ENCODE measurements around the gene PRKCA.

PRKCA gene

GRCh38 chr17:66582373-66583111 is 280.1 kb downstream of the PRKCA start:
- no peaks in the 10 kb centered on the region for H3K36me3 ChIP-seq (replicated peaks)
- no peaks in the 10 kb centered on the region for H3K27me3 ChIP-seq (replicated peaks)
- H3K27ac ChIP-seq: no peak overlapping the region
- TF ChIP-seq, protein P1, sequence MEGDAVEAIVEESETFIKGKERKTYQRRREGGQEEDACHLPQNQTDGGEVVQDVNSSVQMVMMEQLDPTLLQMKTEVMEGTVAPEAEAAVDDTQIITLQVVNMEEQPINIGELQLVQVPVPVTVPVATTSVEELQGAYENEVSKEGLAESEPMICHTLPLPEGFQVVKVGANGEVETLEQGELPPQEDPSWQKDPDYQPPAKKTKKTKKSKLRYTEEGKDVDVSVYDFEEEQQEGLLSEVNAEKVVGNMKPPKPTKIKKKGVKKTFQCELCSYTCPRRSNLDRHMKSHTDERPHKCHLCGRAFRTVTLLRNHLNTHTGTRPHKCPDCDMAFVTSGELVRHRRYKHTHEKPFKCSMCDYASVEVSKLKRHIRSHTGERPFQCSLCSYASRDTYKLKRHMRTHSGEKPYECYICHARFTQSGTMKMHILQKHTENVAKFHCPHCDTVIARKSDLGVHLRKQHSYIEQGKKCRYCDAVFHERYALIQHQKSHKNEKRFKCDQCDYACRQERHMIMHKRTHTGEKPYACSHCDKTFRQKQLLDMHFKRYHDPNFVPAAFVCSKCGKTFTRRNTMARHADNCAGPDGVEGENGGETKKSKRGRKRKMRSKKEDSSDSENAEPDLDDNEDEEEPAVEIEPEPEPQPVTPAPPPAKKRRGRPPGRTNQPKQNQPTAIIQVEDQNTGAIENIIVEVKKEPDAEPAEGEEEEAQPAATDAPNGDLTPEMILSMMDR (IDR thresholded peaks at IDR 0.05; ENCODE audit: low read depth, low read length, missing control alignments): peak; percentile 38
- no peak for DNase-seq
- in situ Hi-C loops (cut with HindIII; ENCODE audit: low pct_ligation_motif_present, low sequenced_read_pairs): no loop called here
- H3K4me3 ChIP-seq (ENCODE audit: low read depth, low read length): no peak overlapping the region

- H3K4me3 ChIP-seq (ENCODE audit: low read depth, low read length): no peak overlapping the region
- H3K36me3 ChIP-seq (replicated peaks): no peaks in the 10 kb centered on the region
- TF ChIP-seq, protein P1 (IDR thresholded peaks at IDR 0.05; ENCODE audit: low read depth, low read length, missing control alignments): no peak
- in situ Hi-C loops (cut with HindIII; ENCODE audit: low pct_ligation_motif_present, low sequenced_read_pairs): no loop called here
- DNase-seq: no peak
- H3K27ac ChIP-seq: no peak overlapping the region
- H3K27me3 ChIP-seq (replicated peaks): no peaks in the 10 kb centered on the region
Observed at GRCh38 chr17:66583112-66583748, 280.8 kb downstream of the PRKCA start.

DNA sequence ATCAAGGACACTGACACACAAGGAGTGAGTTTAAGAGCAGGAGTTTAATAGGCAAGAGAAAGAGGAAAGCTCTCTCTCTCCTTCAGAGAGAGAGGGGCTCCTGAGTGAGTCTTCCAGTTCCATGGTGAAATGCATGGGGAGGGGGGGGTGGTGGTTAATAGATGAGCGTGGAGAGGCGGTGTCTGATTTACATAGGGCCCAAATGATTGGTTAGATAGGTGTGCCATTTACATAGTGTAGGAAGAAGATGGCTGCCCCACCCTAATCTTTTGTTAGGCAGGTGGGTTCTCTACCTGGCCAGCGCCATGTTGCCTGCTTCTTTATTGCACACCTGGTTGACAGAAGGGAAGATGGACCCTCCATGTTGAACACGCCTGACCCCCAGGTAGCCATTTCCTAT is 282.5 kb downstream of the PRKCA start:
- in situ Hi-C loops (cut with HindIII; ENCODE audit: low pct_ligation_motif_present, low sequenced_read_pairs): no loop called here
- Histone ChIP-seq H3K27ac (no peak overlapping the region), H3K27me3 (replicated peaks) (no peaks in the 10 kb centered on the region), H3K36me3 (replicated peaks) (no peaks in the 10 kb centered on the region), H3K4me3 (ENCODE audit: low read depth, low read length) (no peak overlapping the region)
- TF ChIP-seq, protein P1 (IDR thresholded peaks at IDR 0.05; ENCODE audit: low read depth, low read length, missing control alignments): no peak
- DNase-seq: no peak

DNA sequence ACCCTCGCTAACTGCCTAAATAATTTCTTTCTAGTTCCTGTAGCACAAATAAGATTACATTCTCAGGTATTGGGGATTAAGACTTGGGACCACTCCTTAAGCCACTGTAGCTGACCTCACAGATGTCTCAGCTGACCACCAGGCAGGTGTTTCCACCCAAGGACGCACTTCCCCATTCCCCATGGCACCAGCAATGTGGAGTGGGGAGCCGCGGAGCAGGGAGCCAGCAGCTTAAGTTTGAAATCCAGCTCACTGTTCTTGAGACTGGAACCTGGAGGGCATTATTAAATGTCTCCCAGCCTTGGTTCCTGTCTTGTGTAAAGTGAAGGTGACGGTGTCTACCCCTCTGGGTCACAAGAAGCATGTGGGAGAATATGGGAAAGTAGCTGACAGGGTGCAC is 283.1 kb downstream of the PRKCA start:
- in situ Hi-C loops (cut with HindIII; ENCODE audit: low pct_ligation_motif_present, low sequenced_read_pairs): no loop called here
- Histone ChIP-seq H3K27ac (no peak overlapping the region), H3K36me3 (replicated peaks) (no peaks in the 10 kb centered on the region), H3K4me3 (ENCODE audit: low read depth, low read length) (no peak overlapping the region), H3K27me3 (replicated peaks) (no peaks in the 10 kb centered on the region)
- TF ChIP-seq, protein P1 (IDR thresholded peaks at IDR 0.05; ENCODE audit: low read depth, low read length, missing control alignments): no peak
- DNase-seq: no peak

GRCh38 chr17:66589892-66590291 is 287.5 kb downstream of the PRKCA start:
- no peak overlapping the region for H3K4me3 ChIP-seq (ENCODE audit: low read depth, low read length)

More at GRCh38 chr17:66589892-66590291, 287.5 kb downstream of the PRKCA start:
- no peaks in the 10 kb centered on the region for H3K36me3 ChIP-seq (replicated peaks)
- in situ Hi-C loops (cut with HindIII; ENCODE audit: low pct_ligation_motif_present, low sequenced_read_pairs): no loop called here
- TF ChIP-seq, protein P1 (IDR thresholded peaks at IDR 0.05; ENCODE audit: low read depth, low read length, missing control alignments): no peak
- H3K27me3 ChIP-seq (replicated peaks): no peaks in the 10 kb centered on the region
- no peak for DNase-seq
- no peak overlapping the region for H3K27ac ChIP-seq

Data from brain microvascular endothelial cell (primary cell).